ENCODE measurements around the gene GPR75.
A peak's percentile ranks its signal among the peaks of the same experiment; 100 is the strongest.

The GPR75 gene

GRCh38 chr2:53859206-53860181, at the start of gene GPR75:
GPR75 (minus strand) TSS chr2:53859967; CDS start chr2:53854756, 5,211 bp downstream.
- DNase-seq (ENCODE audit: insufficient read length, low spot score) = no peak

GRCh38 chr2:53907582-53907981, 47.8 kb upstream of the GPR75 start:
- no peak for DNase-seq (ENCODE audit: insufficient read length, low spot score)
- no peak for FAIRE-seq

More at GRCh38 chr2:53859206-53860181, at the start of gene GPR75:
- FAIRE-seq = no peak

- FAIRE-seq = no peak
- DNase-seq (ENCODE audit: insufficient read length, low spot score) = no peak
Measured at GRCh38 chr2:53905396-53905795, 45.6 kb upstream of the GPR75 start.

GRCh38 chr2:53903011-53903410, 43.2 kb upstream of the GPR75 start:
- peak; percentile 54 for FAIRE-seq
- no peak for DNase-seq (ENCODE audit: insufficient read length, low spot score)

- DNase-seq (ENCODE audit: insufficient read length, low spot score) (no peak), FAIRE-seq (no peak)
Measured at GRCh38 chr2:53901192-53901591, 41.4 kb upstream of the GPR75 start.

GRCh38 chr2:53896864-53897263, 37.1 kb upstream of the GPR75 start:
- FAIRE-seq (no peak), DNase-seq (ENCODE audit: insufficient read length, low spot score) (no peak)

- DNase-seq (ENCODE audit: insufficient read length, low spot score) = no peak
- peak; percentile 56 for FAIRE-seq
Measured at GRCh38 chr2:53886406-53887280, 26.9 kb upstream of the GPR75 start.

GRCh38 chr2:53884883-53885282, 25.1 kb upstream of the GPR75 start:
- FAIRE-seq = peak; percentile 14
- DNase-seq (ENCODE audit: insufficient read length, low spot score) = no peak

GRCh38 chr2:53881986-53882385, 22.2 kb upstream of the GPR75 start:
- no peak for DNase-seq (ENCODE audit: insufficient read length, low spot score)
- FAIRE-seq = no peak

- FAIRE-seq = no peak
Measured at GRCh38 chr2:53881360-53881759, 21.6 kb upstream of the GPR75 start.

GRCh38 chr2:53880756-53881155, 21.0 kb upstream of the GPR75 start:
- FAIRE-seq (no peak), DNase-seq (ENCODE audit: insufficient read length, low spot score) (no peak)

More at GRCh38 chr2:53881360-53881759, 21.6 kb upstream of the GPR75 start:
- DNase-seq (ENCODE audit: insufficient read length, low spot score) = no peak

GRCh38 chr2:53877556-53877955, 17.8 kb upstream of the GPR75 start:
- FAIRE-seq (no peak), DNase-seq (ENCODE audit: insufficient read length, low spot score) (no peak)

- DNase-seq (ENCODE audit: insufficient read length, low spot score) (no peak), FAIRE-seq (no peak)
Measured at GRCh38 chr2:53877112-53877511, 17.3 kb upstream of the GPR75 start.

- no peak for DNase-seq (ENCODE audit: insufficient read length, low spot score)
Measured at GRCh38 chr2:53874401-53874950, 14.7 kb upstream of the GPR75 start.

GRCh38 chr2:53867773-53868172, 8.0 kb upstream of the GPR75 start:
- no peak for DNase-seq (ENCODE audit: insufficient read length, low spot score)
- FAIRE-seq = no peak

More at GRCh38 chr2:53874401-53874950, 14.7 kb upstream of the GPR75 start:
- no peak for FAIRE-seq

- no peak for FAIRE-seq
- no peak for DNase-seq (ENCODE audit: insufficient read length, low spot score)
Measured at GRCh38 chr2:53867169-53867568, 7.4 kb upstream of the GPR75 start.

- no peak for FAIRE-seq
- DNase-seq (ENCODE audit: insufficient read length, low spot score) = no peak
Measured at GRCh38 chr2:53865962-53866361, 6.2 kb upstream of the GPR75 start.

GRCh38 chr2:53865264-53865663, 5.5 kb upstream of the GPR75 start:
- no peak for FAIRE-seq

GRCh38 chr2:53863538-53864227, 3.9 kb upstream of the GPR75 start:
- DNase-seq (ENCODE audit: insufficient read length, low spot score) (no peak), FAIRE-seq (no peak)

More at GRCh38 chr2:53865264-53865663, 5.5 kb upstream of the GPR75 start:
- DNase-seq (ENCODE audit: insufficient read length, low spot score) = no peak

GRCh38 chr2:53861824-53862223, 2.1 kb upstream of the GPR75 start:
- DNase-seq (ENCODE audit: insufficient read length, low spot score) = no peak
- no peak for FAIRE-seq

Measured in GM19239 (cell line).